Adipocyte (in vitro differentiated cells): ENCODE results near the gene NSMCE1.

ENCODE experiments used
- DNase-seq: peaks from one replicate; pipeline ENCODE4 v3.0.0-alpha.2; 2015; ENCODE audit warnings: low read depth
- H3K27me3 ChIP-seq: replicated peaks from 2 replicates; pipeline ENCODE4 v1.7.0; 2013; ENCODE audit warnings: mild to moderate bottlenecking, low read length, moderate library complexity; ENCODE audit not compliant: control insufficient read depth, insufficient read depth
- H3K36me3 ChIP-seq: 2 replicates; pipeline ENCODE4 v1.7.0; 2013; ENCODE audit warnings: low read length, mild to moderate bottlenecking, moderate library complexity; ENCODE audit not compliant: control insufficient read depth, insufficient read depth, severe bottlenecking
- H3K4me1 ChIP-seq: 2 replicates; pipeline ENCODE4 v1.7.0; 2013; ENCODE audit warnings: mild to moderate bottlenecking, low read length, moderate library complexity; ENCODE audit not compliant: control insufficient read depth, insufficient read depth
- H3K4me3 ChIP-seq: 2 replicates; pipeline ENCODE4 v1.7.0; 2013; ENCODE audit warnings: mild to moderate bottlenecking, low read length, moderate library complexity
- H3K9ac ChIP-seq: 2 replicates; pipeline ENCODE4 v1.7.0; 2013; ENCODE audit warnings: mild to moderate bottlenecking, low read length, moderate library complexity
- H3K9me3 ChIP-seq: 2 replicates; pipeline ENCODE4 v1.7.0; 2013; ENCODE audit warnings: mild to moderate bottlenecking, low read length, moderate library complexity; ENCODE audit not compliant: control insufficient read depth

The NSMCE1 gene

GRCh38 chr16:27311897-27312303, 43.3 kb upstream of the NSMCE1 start:
- DNase-seq, result no peak
- H3K36me3 ChIP-seq, result no peaks in the 10 kb centered on the region
- peaks cover 19% of the 10 kb centered on the region for H3K4me1 ChIP-seq
- H3K9ac ChIP-seq, result no peak overlapping the region
- H3K27me3 ChIP-seq, result no peaks in the 10 kb centered on the region
- no peaks in the 10 kb centered on the region for H3K9me3 ChIP-seq
- H3K4me3 ChIP-seq, result no peak overlapping the region

DNA sequence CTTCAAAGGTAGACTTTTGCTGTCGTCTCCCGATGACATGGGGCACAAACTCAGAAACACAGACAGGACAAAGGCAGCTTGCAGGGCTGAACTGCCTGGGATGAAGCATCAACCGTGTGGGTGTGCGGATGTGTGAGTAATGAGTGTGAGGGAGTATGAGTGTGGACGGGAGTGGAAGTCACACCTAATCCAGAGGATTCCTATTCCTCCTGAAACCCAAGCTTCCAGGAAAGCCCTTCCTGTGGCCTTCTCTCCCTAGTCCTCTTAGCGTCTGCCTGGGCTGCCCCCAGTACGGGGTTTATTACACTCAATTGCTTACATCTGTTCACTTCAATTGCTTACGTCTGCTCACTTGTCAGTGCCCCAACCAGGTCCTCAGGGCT, 42.9 kb upstream of the NSMCE1 start:
- H3K4me3 ChIP-seq, result no peak overlapping the region
- H3K36me3 ChIP-seq, result no peaks in the 10 kb centered on the region
- H3K9ac ChIP-seq, result no peak overlapping the region
- H3K4me1 ChIP-seq, result peaks cover 19% of the 10 kb centered on the region
- no peaks in the 10 kb centered on the region for H3K27me3 ChIP-seq
- DNase-seq, result no peak
- H3K9me3 ChIP-seq, result no peaks in the 10 kb centered on the region

DNA sequence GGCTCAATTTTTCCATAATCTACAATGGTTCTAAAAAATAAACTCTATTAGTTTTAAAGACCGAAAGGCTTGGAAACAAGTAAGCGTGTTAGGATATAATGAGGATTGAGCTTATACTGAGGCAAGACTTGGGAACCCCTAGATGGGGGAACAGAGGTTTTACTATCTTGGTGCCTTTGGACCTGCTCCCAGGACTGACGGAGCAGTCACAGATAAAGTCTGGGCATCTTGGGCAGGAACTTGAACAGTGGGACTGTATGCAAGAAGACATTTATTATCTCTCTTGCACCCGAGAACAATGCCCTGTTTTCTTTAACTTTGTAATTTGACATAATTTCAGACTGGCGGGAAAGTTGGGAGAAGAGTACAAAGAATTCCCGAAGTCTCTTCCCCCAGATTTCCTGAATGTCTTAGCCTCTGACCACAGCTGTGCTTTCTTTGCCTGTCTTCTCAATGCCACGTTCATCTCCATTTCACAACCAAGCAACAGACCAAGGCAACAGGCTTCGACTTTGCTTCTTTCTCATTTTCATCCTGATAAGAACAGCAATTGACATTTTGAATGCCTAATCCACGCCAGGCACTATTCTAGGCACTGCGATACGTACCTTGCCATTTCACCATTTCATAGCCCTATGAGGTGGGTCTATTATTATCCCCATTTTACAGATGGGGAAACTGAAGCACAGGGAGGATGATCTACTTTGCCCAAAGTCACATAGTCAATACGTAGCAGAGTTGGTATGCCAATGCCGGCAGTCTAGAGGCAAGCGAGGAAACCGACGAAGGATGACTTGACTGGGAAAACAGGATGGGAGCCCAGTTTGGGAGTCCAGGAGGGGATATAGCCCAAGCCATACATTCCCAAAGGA, 42.2 kb upstream of the NSMCE1 start:
- H3K9me3 ChIP-seq, result no peaks in the 10 kb centered on the region
- no peak for DNase-seq
- no peak overlapping the region for H3K9ac ChIP-seq
- H3K4me3 ChIP-seq, result no peak overlapping the region
- H3K27me3 ChIP-seq, result no peaks in the 10 kb centered on the region
- no peaks in the 10 kb centered on the region for H3K36me3 ChIP-seq
- peaks cover 17% of the 10 kb centered on the region for H3K4me1 ChIP-seq

DNA sequence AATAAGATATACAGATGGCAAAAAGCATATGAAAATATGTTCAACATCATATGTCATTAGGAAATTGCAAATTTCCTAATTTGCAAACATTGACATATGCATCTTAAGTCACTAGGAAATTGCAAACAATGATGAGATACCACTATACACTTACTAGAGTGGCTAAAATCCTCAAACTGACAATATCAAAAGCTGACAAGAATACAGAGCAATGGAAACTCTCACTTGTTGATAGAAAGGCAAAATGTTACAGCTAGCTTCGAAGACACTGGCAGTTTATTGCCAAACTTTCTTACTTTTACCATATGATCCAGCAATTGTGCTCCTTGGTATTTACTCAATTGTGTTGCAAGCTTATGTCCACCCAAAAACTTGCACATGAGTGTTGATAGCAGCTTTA, 40.2 kb upstream of the NSMCE1 start:
- H3K4me3 ChIP-seq, result no peak overlapping the region
- no peak overlapping the region for H3K9ac ChIP-seq
- H3K36me3 ChIP-seq, result no peaks in the 10 kb centered on the region
- no peaks in the 10 kb centered on the region for H3K9me3 ChIP-seq
- no peak for DNase-seq
- peaks cover 19% of the 10 kb centered on the region for H3K4me1 ChIP-seq
- no peaks in the 10 kb centered on the region for H3K27me3 ChIP-seq

DNA sequence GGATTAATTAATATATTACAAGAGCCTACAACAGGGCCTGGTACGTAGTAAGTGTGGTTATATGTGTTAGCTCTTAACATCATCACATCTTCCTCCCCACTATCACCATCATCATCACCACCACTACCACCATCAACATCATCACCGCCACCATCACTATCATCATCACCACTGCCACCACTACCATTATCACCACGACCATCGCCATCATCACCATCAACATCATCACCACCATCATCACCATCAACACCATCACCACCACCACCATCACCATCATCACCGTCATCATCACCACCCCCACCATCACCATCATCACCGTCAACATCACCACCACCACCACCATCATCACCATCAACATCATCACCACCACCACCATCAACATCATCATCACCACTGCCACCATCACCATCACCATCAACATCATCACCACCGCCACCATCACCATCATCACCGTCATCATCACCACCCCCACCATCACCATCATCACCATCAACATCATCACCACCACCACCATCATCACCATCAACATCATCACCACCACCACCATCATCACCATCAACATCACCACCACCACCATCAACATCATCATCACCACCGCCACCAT, 37.4 kb upstream of the NSMCE1 start:
- H3K9ac ChIP-seq, result no peak overlapping the region
- no peak overlapping the region for H3K4me3 ChIP-seq
- H3K27me3 ChIP-seq, result no peaks in the 10 kb centered on the region
- peaks cover 13% of the 10 kb centered on the region for H3K4me1 ChIP-seq
- H3K9me3 ChIP-seq, result no peaks in the 10 kb centered on the region
- no peak for DNase-seq
- H3K36me3 ChIP-seq, result no peaks in the 10 kb centered on the region

GRCh38 chr16:27304881-27305745, 36.5 kb upstream of the NSMCE1 start:
- no peak overlapping the region for H3K4me3 ChIP-seq
- H3K36me3 ChIP-seq, result no peaks in the 10 kb centered on the region
- no peak overlapping the region for H3K9ac ChIP-seq
- H3K4me1 ChIP-seq, result peaks cover 13% of the 10 kb centered on the region
- H3K27me3 ChIP-seq, result no peaks in the 10 kb centered on the region
- DNase-seq, result peak; percentile 20
- H3K9me3 ChIP-seq, result no peaks in the 10 kb centered on the region

DNA sequence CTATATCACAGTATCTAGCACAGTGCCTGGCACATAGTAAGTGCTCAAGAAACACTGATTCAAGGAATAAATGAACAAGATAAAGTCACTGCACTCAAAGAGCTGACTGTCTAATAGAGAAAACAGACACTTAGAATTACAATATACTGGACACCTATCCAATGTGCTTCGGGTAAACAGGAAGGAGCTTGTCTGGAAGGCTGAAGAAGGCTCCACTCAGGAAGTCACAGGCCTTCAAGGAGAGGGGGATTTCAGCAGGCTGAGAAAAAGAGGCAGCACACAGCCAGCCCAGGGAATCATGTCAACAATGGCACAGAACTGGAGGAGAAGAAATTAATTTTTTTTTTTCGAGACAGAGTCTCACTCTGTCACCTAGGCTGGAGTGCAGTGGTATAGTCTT, 35.5 kb upstream of the NSMCE1 start:
- H3K9me3 ChIP-seq, result no peaks in the 10 kb centered on the region
- H3K4me1 ChIP-seq, result peaks cover 13% of the 10 kb centered on the region
- DNase-seq, result no peak
- no peaks in the 10 kb centered on the region for H3K36me3 ChIP-seq
- H3K27me3 ChIP-seq, result no peaks in the 10 kb centered on the region
- no peak overlapping the region for H3K4me3 ChIP-seq
- H3K9ac ChIP-seq, result no peak overlapping the region

GRCh38 chr16:27303256-27304100, 34.9 kb upstream of the NSMCE1 start:
- DNase-seq, result no peak
- H3K27me3 ChIP-seq, result no peaks in the 10 kb centered on the region

GRCh38 chr16:27302126-27302525, 33.6 kb upstream of the NSMCE1 start:
- Histone ChIP-seq H3K27me3 (no peaks in the 10 kb centered on the region), H3K36me3 (no peaks in the 10 kb centered on the region), H3K4me3 (no peak overlapping the region), H3K9ac (no peak overlapping the region), H3K9me3 (no peaks in the 10 kb centered on the region), H3K4me1 (peaks cover 13% of the 10 kb centered on the region)
- no peak for DNase-seq

More at GRCh38 chr16:27303256-27304100, 34.9 kb upstream of the NSMCE1 start:
- Histone ChIP-seq H3K4me1 (peaks cover 13% of the 10 kb centered on the region), H3K36me3 (no peaks in the 10 kb centered on the region), H3K9ac (no peak overlapping the region), H3K4me3 (no peak overlapping the region), H3K9me3 (no peaks in the 10 kb centered on the region)

- H3K27me3 ChIP-seq, result no peaks in the 10 kb centered on the region
- no peak overlapping the region for H3K9ac ChIP-seq
- no peak overlapping the region for H3K4me3 ChIP-seq
- no peak for DNase-seq
- H3K9me3 ChIP-seq, result no peaks in the 10 kb centered on the region
- H3K36me3 ChIP-seq, result no peaks in the 10 kb centered on the region
- H3K4me1 ChIP-seq, result peaks cover 13% of the 10 kb centered on the region
Observed at GRCh38 chr16:27301236-27301861, 32.8 kb upstream of the NSMCE1 start.
